Type B pancreatic cell (in vitro differentiated cells): ENCODE results near the gene C2CD4A. TPM values are rescaled to one million over a fixed set of nuclear protein-coding genes. Genes with fewer than 3 reads are reported as not detected.

ENCODE experiments used
- DNase-seq: peaks from one replicate; pipeline ENCODE4 v3.0.0; 2021; ENCODE audit warnings: mixed read lengths; ENCODE audit not compliant: unreplicated experiment; ENCODE audit errors: extremely low spot score
- H3K27ac Mint-ChIP-seq: 2 replicates; pipeline ENCODE4 v1.8.0; 2021; ENCODE audit warnings: mild to moderate bottlenecking, mixed read lengths
- H3K27me3 Mint-ChIP-seq: 2 replicates; pipeline ENCODE4 v1.8.0; 2021; ENCODE audit warnings: mixed read lengths
- H3K36me3 Mint-ChIP-seq: 2 replicates; pipeline ENCODE4 v1.8.0; 2021; ENCODE audit warnings: mixed read lengths
- H3K4me1 Mint-ChIP-seq: one replicate; pipeline ENCODE4 v1.8.0; 2021; ENCODE audit warnings: mixed read lengths; ENCODE audit not compliant: unreplicated experiment
- H3K4me3 Mint-ChIP-seq: 2 replicates; pipeline ENCODE4 v1.8.0; 2021; ENCODE audit warnings: mild to moderate bottlenecking, mixed read lengths
- H3K9me3 Mint-ChIP-seq: 2 replicates; pipeline ENCODE4 v1.8.0; 2021; ENCODE audit warnings: mixed read lengths
- CTCF ChIP-seq: fragments of 200-600 bp; sonication (generic); conservative IDR thresholded peaks from 2 replicates; pipeline ENCODE4 v1.5.0; 2021; ENCODE audit warnings: antibody characterized with exemption, mild to moderate bottlenecking
- total RNA-seq: library from RNA; stranded (reverse); gene quantifications from 2 replicates; pipeline ENCODE4 v1.2.1, GENCODE V29; 2021; ENCODE audit warnings: low replicate concordance

Gene C2CD4A
- total RNA-seq, 1 donor from 2014 or later: 1.7 TPM

- TF ChIP-seq CTCF: peak; percentile 83
- peaks cover 8% of the 10 kb centered on the region for H3K4me1 Mint-ChIP-seq
- H3K9me3 Mint-ChIP-seq: no peaks in the 10 kb centered on the region
- DNase-seq: no peak
- no peaks in the 10 kb centered on the region for H3K36me3 Mint-ChIP-seq
- H3K27ac Mint-ChIP-seq: no peak overlapping the region
- H3K27me3 Mint-ChIP-seq: peaks cover 23% of the 10 kb centered on the region
- peak overlapping the region; percentile 30 for H3K4me3 Mint-ChIP-seq
These were observed 5.0 kb downstream of the C2CD4A start for GRCh38 chr15:62071711-62072308.

GRCh38 chr15:62075595-62076277, 9.0 kb downstream of the C2CD4A start:
- peak overlapping the region; percentile 40 for H3K4me3 Mint-ChIP-seq
- H3K4me1 Mint-ChIP-seq: peaks cover 3% of the 10 kb centered on the region
- H3K36me3 Mint-ChIP-seq: no peaks in the 10 kb centered on the region
- peaks cover 3% of the 10 kb centered on the region for H3K27me3 Mint-ChIP-seq
- peak overlapping the region; percentile 87 for H3K27ac Mint-ChIP-seq
- no peaks in the 10 kb centered on the region for H3K9me3 Mint-ChIP-seq
- no peak for TF ChIP-seq CTCF
- DNase-seq: no peak

GRCh38 chr15:62079594-62079993, 12.8 kb downstream of the C2CD4A start:
- Mint-ChIP-seq H3K4me1 (peaks cover 3% of the 10 kb centered on the region), H3K36me3 (no peaks in the 10 kb centered on the region), H3K27ac (no peak overlapping the region), H3K4me3 (no peak overlapping the region), H3K27me3 (peaks cover 3% of the 10 kb centered on the region), H3K9me3 (peaks cover 4% of the 10 kb centered on the region)
- no peak for DNase-seq
- TF ChIP-seq CTCF: no peak

- no peak for DNase-seq
- Mint-ChIP-seq H3K27me3 (peaks cover 3% of the 10 kb centered on the region), H3K36me3 (no peaks in the 10 kb centered on the region), H3K4me3 (no peak overlapping the region), H3K4me1 (peaks cover 6% of the 10 kb centered on the region), H3K27ac (no peak overlapping the region), H3K9me3 (peaks cover 4% of the 10 kb centered on the region)
- no peak for TF ChIP-seq CTCF
These were observed 16.7 kb downstream of the C2CD4A start for GRCh38 chr15:62083194-62084154.

GRCh38 chr15:62085740-62086139, 19.0 kb downstream of the C2CD4A start:
- Mint-ChIP-seq H3K27ac (no peak overlapping the region), H3K4me1 (peaks cover 10% of the 10 kb centered on the region), H3K9me3 (peaks cover 4% of the 10 kb centered on the region), H3K4me3 (no peak overlapping the region), H3K36me3 (no peaks in the 10 kb centered on the region), H3K27me3 (peaks cover 3% of the 10 kb centered on the region)
- TF ChIP-seq CTCF: no peak
- DNase-seq: no peak
